Activated B cell treated with CpG ODN at 0.5 μM for 24 hours (primary cell): ENCODE data around the gene GPR153. TPM values are rescaled to one million over a fixed set of nuclear protein-coding genes. Genes with fewer than 3 reads are reported as not detected.

Source experiments
- ATAC-seq: fragments of 200-7000 bp; cut with Tn5 transposase; one replicate; pipeline ENCODE4 v1.10.0; 2021; ENCODE audit warnings: low read depth, mild to moderate bottlenecking, moderate library complexity
- CTCF ChIA-PET: fragments of 350-600 bp; sonication (Branson Sonifier 250); formaldehyde crosslinking; loops from one replicate; lab custom pipeline; 2021; ENCODE audit warnings: antibody characterized with exemption; lab: Charles Lee
- POLR2A ChIA-PET: fragments of 350-600 bp; sonication (Branson Sonifier 250); formaldehyde crosslinking; loops from one replicate; lab custom pipeline; 2021; ENCODE audit warnings: antibody characterized with exemption; lab: Charles Lee
- DNase-seq: peaks from one replicate; pipeline ENCODE4 v3.0.0; 2022
- H3K27ac Mint-ChIP-seq: one replicate; pipeline ENCODE4 v1.8.0; 2020; ENCODE audit warnings: mixed read lengths
- H3K27me3 Mint-ChIP-seq: one replicate; pipeline ENCODE4 v1.8.0; 2021; ENCODE audit warnings: mixed read lengths
- H3K36me3 Mint-ChIP-seq: one replicate; pipeline ENCODE4 v1.8.0; 2021; ENCODE audit warnings: low read depth, mixed read lengths
- H3K4me1 Mint-ChIP-seq: one replicate; pipeline ENCODE4 v1.8.0; 2021; ENCODE audit warnings: mixed read lengths
- H3K4me3 Mint-ChIP-seq: one replicate; pipeline ENCODE4 v1.8.0; 2020; ENCODE audit warnings: mild to moderate bottlenecking, mixed read lengths
- H3K9me3 Mint-ChIP-seq: one replicate; pipeline ENCODE4 v1.8.0; 2020; ENCODE audit warnings: mixed read lengths
- intact Hi-C: fragments of 100-400 bp; cut with micrococcal nuclease; formaldehyde crosslinking; loops from one replicate; pipeline ENCODE4 v1.15.1; 2024
- total RNA-seq: library from RNA; stranded (reverse); gene quantifications from 2 replicates; pipeline ENCODE4 v1.2.3, GENCODE V29; 2022
- TF ChIP-seq, protein P1 (sequence below): fragments of 200-600 bp; IDR thresholded peaks from one replicate; pipeline ENCODE4 v1.8.0; 2022; ENCODE audit warnings: antibody characterized with exemption, mild to moderate bottlenecking

Gene GPR153
- total RNA-seq, 1 donor from 2014 or later = 0.22 TPM

- H3K4me1 Mint-ChIP-seq = peaks cover 8% of the 10 kb centered on the region
- peak overlapping the region; percentile 90 for H3K4me3 Mint-ChIP-seq
- H3K27me3 Mint-ChIP-seq = peaks cover 10% of the 10 kb centered on the region
- peaks cover 36% of the 10 kb centered on the region for H3K36me3 Mint-ChIP-seq
- TF ChIP-seq, protein P1, sequence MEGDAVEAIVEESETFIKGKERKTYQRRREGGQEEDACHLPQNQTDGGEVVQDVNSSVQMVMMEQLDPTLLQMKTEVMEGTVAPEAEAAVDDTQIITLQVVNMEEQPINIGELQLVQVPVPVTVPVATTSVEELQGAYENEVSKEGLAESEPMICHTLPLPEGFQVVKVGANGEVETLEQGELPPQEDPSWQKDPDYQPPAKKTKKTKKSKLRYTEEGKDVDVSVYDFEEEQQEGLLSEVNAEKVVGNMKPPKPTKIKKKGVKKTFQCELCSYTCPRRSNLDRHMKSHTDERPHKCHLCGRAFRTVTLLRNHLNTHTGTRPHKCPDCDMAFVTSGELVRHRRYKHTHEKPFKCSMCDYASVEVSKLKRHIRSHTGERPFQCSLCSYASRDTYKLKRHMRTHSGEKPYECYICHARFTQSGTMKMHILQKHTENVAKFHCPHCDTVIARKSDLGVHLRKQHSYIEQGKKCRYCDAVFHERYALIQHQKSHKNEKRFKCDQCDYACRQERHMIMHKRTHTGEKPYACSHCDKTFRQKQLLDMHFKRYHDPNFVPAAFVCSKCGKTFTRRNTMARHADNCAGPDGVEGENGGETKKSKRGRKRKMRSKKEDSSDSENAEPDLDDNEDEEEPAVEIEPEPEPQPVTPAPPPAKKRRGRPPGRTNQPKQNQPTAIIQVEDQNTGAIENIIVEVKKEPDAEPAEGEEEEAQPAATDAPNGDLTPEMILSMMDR = no peak
- no peak overlapping the region for H3K27ac Mint-ChIP-seq
- CTCF ChIA-PET = no interaction called here
- POLR2A ChIA-PET = interaction anchor here (0.6 to 1.0 kb wide), 4 partner anchors 9 to 627 kb away, joined by 3 to 4 read pairs (median 3); no protein-coding TSS in a partner anchor
- DNase-seq (no peak), ATAC-seq (no peak)
- intact Hi-C loops = loop anchor here (1.0 kb wide), 1 partner anchor 35 kb away; the partner anchor contains the start of gene RPL22
- H3K9me3 Mint-ChIP-seq = no peaks in the 10 kb centered on the region
These were observed 26.2 kb downstream of the GPR153 start for GRCh38 chr1:6234502-6235295.

- intact Hi-C loops = no loop called here
- TF ChIP-seq, protein P1 = no peak
- no peak for ATAC-seq
- H3K27ac Mint-ChIP-seq = no peak overlapping the region
- H3K36me3 Mint-ChIP-seq = peaks cover 36% of the 10 kb centered on the region
- peaks cover 8% of the 10 kb centered on the region for H3K4me1 Mint-ChIP-seq
- DNase-seq = no peak
- no peaks in the 10 kb centered on the region for H3K27me3 Mint-ChIP-seq
- no peaks in the 10 kb centered on the region for H3K9me3 Mint-ChIP-seq
- CTCF ChIA-PET = no interaction called here
- POLR2A ChIA-PET = no interaction called here
- H3K4me3 Mint-ChIP-seq = no peak overlapping the region
These were observed 27.5 kb downstream of the GPR153 start for GRCh38 chr1:6233376-6233775.

- intact Hi-C loops = no loop called here
- no peaks in the 10 kb centered on the region for H3K9me3 Mint-ChIP-seq
- ChIA-PET POLR2A (interaction anchor here (1.5 kb wide), 1 partner anchor 9 kb away, joined by 4 read pairs; no protein-coding TSS in a partner anchor), CTCF (no interaction called here)
- no peak for DNase-seq
- no peak overlapping the region for H3K27ac Mint-ChIP-seq
- no peaks in the 10 kb centered on the region for H3K27me3 Mint-ChIP-seq
- TF ChIP-seq, protein P1 = no peak
- ATAC-seq = no peak
- H3K4me1 Mint-ChIP-seq = no peaks in the 10 kb centered on the region
- H3K4me3 Mint-ChIP-seq = no peak overlapping the region
- H3K36me3 Mint-ChIP-seq = peaks cover 62% of the 10 kb centered on the region
These were observed 35.2 kb downstream of the GPR153 start for GRCh38 chr1:6225651-6226050.

DNA sequence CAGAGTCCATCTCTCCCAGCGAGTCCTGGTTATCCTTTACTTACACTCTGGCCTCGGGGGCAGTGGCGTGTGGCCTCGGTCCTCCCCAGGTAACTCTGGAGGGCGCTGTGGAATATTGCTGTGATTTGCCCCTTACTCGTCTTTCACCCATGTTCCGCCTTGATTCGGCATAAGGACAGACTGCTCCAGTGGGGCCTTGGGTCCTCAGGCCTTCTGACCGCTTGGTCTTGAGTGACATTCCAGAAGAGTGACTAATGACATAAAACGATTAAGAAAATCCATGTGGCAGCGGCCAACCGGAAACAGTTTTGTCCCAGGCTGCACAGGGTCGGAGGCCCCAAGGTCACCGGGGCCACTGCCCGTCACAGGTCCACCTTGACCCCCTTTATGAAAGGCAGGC, 36.2 kb downstream of the GPR153 start:
- ATAC-seq (no peak), DNase-seq (no peak)
- no peaks in the 10 kb centered on the region for H3K27me3 Mint-ChIP-seq
- no peaks in the 10 kb centered on the region for H3K4me1 Mint-ChIP-seq
- ChIA-PET POLR2A (no interaction called here), CTCF (no interaction called here)
- H3K27ac Mint-ChIP-seq = no peak overlapping the region
- H3K4me3 Mint-ChIP-seq = no peak overlapping the region
- TF ChIP-seq, protein P1 = no peak
- intact Hi-C loops = no loop called here
- H3K36me3 Mint-ChIP-seq = peaks cover 64% of the 10 kb centered on the region
- H3K9me3 Mint-ChIP-seq = no peaks in the 10 kb centered on the region

DNA sequence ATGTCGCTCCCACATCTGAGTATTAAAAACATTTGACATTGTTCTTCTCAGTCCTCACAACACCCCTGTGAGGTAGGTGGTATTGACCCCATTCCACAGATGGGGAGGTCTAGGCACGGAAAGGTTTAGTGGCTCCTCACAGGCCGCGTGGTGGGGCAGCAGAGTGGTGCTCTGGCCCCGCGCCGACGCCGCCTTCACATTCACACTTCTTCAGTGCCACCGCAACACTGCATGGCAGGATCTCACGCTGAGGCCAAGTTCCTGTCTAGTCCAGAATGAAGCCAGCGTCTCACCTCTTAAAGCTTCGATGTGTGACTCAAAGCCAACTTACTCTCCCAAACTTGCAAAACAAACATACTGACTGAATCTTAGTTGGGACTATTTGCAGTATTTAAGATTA, 37.3 kb downstream of the GPR153 start:
- TF ChIP-seq, protein P1 = no peak
- no peaks in the 10 kb centered on the region for H3K9me3 Mint-ChIP-seq
- ChIA-PET POLR2A (no interaction called here), CTCF (no interaction called here)
- no peak for DNase-seq
- no peaks in the 10 kb centered on the region for H3K4me1 Mint-ChIP-seq
- no peak overlapping the region for H3K4me3 Mint-ChIP-seq
- ATAC-seq = no peak
- H3K27ac Mint-ChIP-seq = no peak overlapping the region
- intact Hi-C loops = no loop called here
- H3K36me3 Mint-ChIP-seq = peaks cover 63% of the 10 kb centered on the region
- H3K27me3 Mint-ChIP-seq = no peaks in the 10 kb centered on the region
